ENCODE results near the gene IL2RA.

The IL2RA gene

GRCh38 chr10:5978230-5978489 lies 84.0 kb downstream of the IL2RA start:
- no peak for TF ChIP-seq CTCF (conservative IDR thresholded peaks at IDR 0.05; ENCODE audit: low read length)
- H3K4me3 ChIP-seq (ENCODE audit: low read length), result peak overlapping the region; percentile 84
- no peak for DNase-seq (ENCODE audit: low read depth)

GRCh38 chr10:5977471-5978229 lies 84.5 kb downstream of the IL2RA start, which contains the start of gene IL15RA:
Gene IL15RA, minus strand, starts transcription at chr10:5977543. Its CDS starts 51 bp downstream, at chr10:5977492.
- DNase-seq (ENCODE audit: low read depth), result peak; percentile 55
- TF ChIP-seq CTCF (conservative IDR thresholded peaks at IDR 0.05; ENCODE audit: low read length), result no peak
- peak within 1 kb of the TSS; percentile 84 for H3K4me3 ChIP-seq (ENCODE audit: low read length)

GRCh38 chr10:5976512-5977470 lies 85.4 kb downstream of the IL2RA start:
- peak overlapping the region; percentile 84 for H3K4me3 ChIP-seq (ENCODE audit: low read length)
- peak; percentile 57 for DNase-seq (ENCODE audit: low read depth)
- no peak for TF ChIP-seq CTCF (conservative IDR thresholded peaks at IDR 0.05; ENCODE audit: low read length)

GRCh38 chr10:5975641-5976473 lies 86.3 kb downstream of the IL2RA start:
- no peak for TF ChIP-seq CTCF (conservative IDR thresholded peaks at IDR 0.05; ENCODE audit: low read length)
- H3K4me3 ChIP-seq (ENCODE audit: low read length), result peak overlapping the region; percentile 84
- peak; percentile 54 for DNase-seq (ENCODE audit: low read depth)

GRCh38 chr10:5973069-5973468 lies 89.1 kb downstream of the IL2RA start:
- DNase-seq (ENCODE audit: low read depth), result no peak
- no peak overlapping the region for H3K4me3 ChIP-seq (ENCODE audit: low read length)
- no peak for TF ChIP-seq CTCF (conservative IDR thresholded peaks at IDR 0.05; ENCODE audit: low read length)

- peak; percentile 22 for DNase-seq (ENCODE audit: low read depth)
- TF ChIP-seq CTCF (conservative IDR thresholded peaks at IDR 0.05; ENCODE audit: low read length), result no peak
- no peak overlapping the region for H3K4me3 ChIP-seq (ENCODE audit: low read length)
Observed at GRCh38 chr10:5971886-5972285, 90.3 kb downstream of the IL2RA start.
